Panc1 (cell line): ENCODE measurements around the gene FKBP1C. TPM values are rescaled to one million over a fixed set of nuclear protein-coding genes. Genes with fewer than 3 reads are reported as not detected.

Experiments used
- ATAC-seq: fragments of 200-7000 bp; cut with Tn5 transposase; 2 replicates; pipeline ENCODE4 v1.9.1; 2020; ENCODE audit warnings: mild to moderate bottlenecking, moderate library complexity
- BruUV-seq: library from RNA; stranded (reverse); fragments of 400-500 nt; replicated peaks from 2 replicates; lab custom pipeline; 2021; lab: Mats Ljungman, UMichigan
- CTCF ChIA-PET: fragments of 300-600 bp; sonication (Branson Sonifier 250); formaldehyde crosslinking; loops from one replicate; lab custom pipeline; 2022; ENCODE audit warnings: antibody characterized with exemption; lab: Charles Lee
- POLR2A ChIA-PET: fragments of 300-600 bp; sonication (Branson Sonifier 250); formaldehyde crosslinking; loops from one replicate; lab custom pipeline; 2022; ENCODE audit warnings: antibody characterized with exemption; lab: Charles Lee
- DNase-seq: peaks from one replicate; pipeline ENCODE4 v3.0.0-alpha.2; 2010; ENCODE audit warnings: low read depth, low spot score
- H3K27ac ChIP-seq: 2 replicates; pipeline ENCODE4 v1.5.1; 2011; ENCODE audit warnings: mild to moderate bottlenecking, low read length, inconsistent platforms
- H3K27me3 ChIP-seq: fragments of 200-500 bp; sonication (Bioruptor generic); 2 replicates; pipeline ENCODE4 v1.6.0; 2014; ENCODE audit warnings: low read length, inconsistent platforms; ENCODE audit not compliant: control insufficient read depth, insufficient read depth
- H3K36me3 ChIP-seq: fragments of 200-500 bp; sonication (Bioruptor generic); 2 replicates; pipeline ENCODE4 v1.5.1; 2014; ENCODE audit warnings: inconsistent platforms, mild to moderate bottlenecking, low read length, moderate library complexity; ENCODE audit not compliant: control insufficient read depth, insufficient read depth
- H3K4me1 ChIP-seq: 2 replicates; pipeline ENCODE4 v1.5.1; 2011; ENCODE audit warnings: inconsistent platforms, mild to moderate bottlenecking, low read length, moderate library complexity; ENCODE audit not compliant: control insufficient read depth, insufficient read depth
- H3K4me3 ChIP-seq, 2 experiments: 2 replicates each; pipeline ENCODE4 v1.5.1; 2011 to 2012; ENCODE audit warnings: low read depth in 2 of 2, low read length in 2 of 2, mild to moderate bottlenecking in 2 of 2, inconsistent platforms in 1 of 2, moderate library complexity in 1 of 2
- H3K9me3 ChIP-seq: fragments of 200-500 bp; sonication (Bioruptor generic); 2 replicates; pipeline ENCODE4 v1.5.1; 2014; ENCODE audit warnings: low read depth, mild to moderate bottlenecking, inconsistent platforms, low read length, moderate library complexity; ENCODE audit not compliant: control insufficient read depth, insufficient read depth
- POLR2AphosphoS5 ChIP-seq: IDR thresholded peaks from 2 replicates; pipeline ENCODE4 v1.6.1; 2012; ENCODE audit warnings: mild to moderate bottlenecking, low read depth, low read length, moderate library complexity
- SIN3A ChIP-seq: IDR thresholded peaks from 2 replicates; pipeline ENCODE4 v1.6.1; 2012; ENCODE audit warnings: low read depth, mild to moderate bottlenecking, low read length, moderate library complexity, borderline replicate concordance; ENCODE audit not compliant: insufficient read depth
- TCF7L2 ChIP-seq: IDR thresholded peaks from 2 replicates; pipeline ENCODE4 v1.6.1; 2011; ENCODE audit warnings: mild to moderate bottlenecking, low read depth, low read length, inconsistent platforms
- in situ Hi-C: cut with HindIII; loops from 2 replicates; pipeline ENCODE4 v1.10.0; 2016; ENCODE audit warnings: low sequenced_read_pairs, low pct_unique_long_range_greater_than_20kb
- intact Hi-C: fragments of 100-400 bp; cut with micrococcal nuclease; formaldehyde crosslinking; loops from one replicate; pipeline ENCODE4 v1.10.0; 2022; ENCODE audit not compliant: unreplicated experiment
- total RNA-seq: library from RNA; stranded (reverse); gene quantifications from one replicate; pipeline ENCODE4 v1.2.1, GENCODE V29; 2021; ENCODE audit not compliant: unreplicated experiment
- TF ChIP-seq, protein P1 (sequence below), 2 experiments: IDR thresholded peaks; 2 replicates each; pipeline ENCODE4 v1.6.1; 2011 to 2012; ENCODE audit warnings: low read depth in 2 of 2, control low read depth in 1 of 2, low read length in 1 of 2, mild to moderate bottlenecking in 1 of 2, moderate library complexity in 1 of 2; ENCODE audit not compliant: insufficient read depth in 1 of 2
- TF ChIP-seq, protein P2 (sequence below): fragments of 450-650 bp; IDR thresholded peaks from 2 replicates; pipeline ENCODE4 v1.5.1; 2017; ENCODE audit warnings: mild to moderate bottlenecking

The FKBP1C gene
- total RNA-seq, 1 experiment from 2014 or later, result 0.49 TPM

DNA sequence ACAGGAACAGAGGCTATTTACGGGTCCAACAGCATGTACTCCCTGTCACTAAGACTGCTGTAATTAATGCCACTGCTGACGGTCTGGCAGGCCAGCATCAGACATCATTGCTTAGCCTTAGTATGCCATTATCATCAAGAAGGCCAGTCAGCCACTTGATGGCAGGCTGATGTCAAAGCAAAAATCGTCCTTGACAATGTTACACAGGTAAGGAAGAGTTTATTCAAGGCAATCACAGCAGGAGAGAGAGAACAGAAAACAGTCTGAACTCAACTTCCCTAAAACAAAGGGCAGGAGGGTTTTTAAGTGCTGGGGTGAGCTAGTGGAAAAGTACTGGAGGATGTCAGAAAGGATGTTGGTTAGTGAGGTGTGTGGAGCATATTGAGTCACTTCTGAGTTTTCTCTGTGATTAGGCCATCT is 25.1 kb downstream of the FKBP1C start:
- Histone ChIP-seq H3K27ac (no peak overlapping the region), H3K9me3 (no peaks in the 10 kb centered on the region), H3K4me3 (no peak overlapping the region), H3K4me1 (no peaks in the 10 kb centered on the region), H3K36me3 (no peaks in the 10 kb centered on the region), H3K27me3 (no peaks in the 10 kb centered on the region)
- intact Hi-C loops, result no loop called here
- ATAC-seq, result no peak
- in situ Hi-C loops, result no loop called here
- POLR2A ChIA-PET, result no interaction called here
- no peak for DNase-seq
- TF ChIP-seq, protein P1, sequence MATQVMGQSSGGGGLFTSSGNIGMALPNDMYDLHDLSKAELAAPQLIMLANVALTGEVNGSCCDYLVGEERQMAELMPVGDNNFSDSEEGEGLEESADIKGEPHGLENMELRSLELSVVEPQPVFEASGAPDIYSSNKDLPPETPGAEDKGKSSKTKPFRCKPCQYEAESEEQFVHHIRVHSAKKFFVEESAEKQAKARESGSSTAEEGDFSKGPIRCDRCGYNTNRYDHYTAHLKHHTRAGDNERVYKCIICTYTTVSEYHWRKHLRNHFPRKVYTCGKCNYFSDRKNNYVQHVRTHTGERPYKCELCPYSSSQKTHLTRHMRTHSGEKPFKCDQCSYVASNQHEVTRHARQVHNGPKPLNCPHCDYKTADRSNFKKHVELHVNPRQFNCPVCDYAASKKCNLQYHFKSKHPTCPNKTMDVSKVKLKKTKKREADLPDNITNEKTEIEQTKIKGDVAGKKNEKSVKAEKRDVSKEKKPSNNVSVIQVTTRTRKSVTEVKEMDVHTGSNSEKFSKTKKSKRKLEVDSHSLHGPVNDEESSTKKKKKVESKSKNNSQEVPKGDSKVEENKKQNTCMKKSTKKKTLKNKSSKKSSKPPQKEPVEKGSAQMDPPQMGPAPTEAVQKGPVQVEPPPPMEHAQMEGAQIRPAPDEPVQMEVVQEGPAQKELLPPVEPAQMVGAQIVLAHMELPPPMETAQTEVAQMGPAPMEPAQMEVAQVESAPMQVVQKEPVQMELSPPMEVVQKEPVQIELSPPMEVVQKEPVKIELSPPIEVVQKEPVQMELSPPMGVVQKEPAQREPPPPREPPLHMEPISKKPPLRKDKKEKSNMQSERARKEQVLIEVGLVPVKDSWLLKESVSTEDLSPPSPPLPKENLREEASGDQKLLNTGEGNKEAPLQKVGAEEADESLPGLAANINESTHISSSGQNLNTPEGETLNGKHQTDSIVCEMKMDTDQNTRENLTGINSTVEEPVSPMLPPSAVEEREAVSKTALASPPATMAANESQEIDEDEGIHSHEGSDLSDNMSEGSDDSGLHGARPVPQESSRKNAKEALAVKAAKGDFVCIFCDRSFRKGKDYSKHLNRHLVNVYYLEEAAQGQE (IDR thresholded peaks at IDR 0.05; ENCODE audit: insufficient read depth in 1 of 2, low read depth in 2 of 2, low read length in 1 of 2), result no peak
- TF ChIP-seq SIN3A (no peak), TCF7L2 (no peak), POLR2AphosphoS5 (no peak)
- TF ChIP-seq, protein P2, sequence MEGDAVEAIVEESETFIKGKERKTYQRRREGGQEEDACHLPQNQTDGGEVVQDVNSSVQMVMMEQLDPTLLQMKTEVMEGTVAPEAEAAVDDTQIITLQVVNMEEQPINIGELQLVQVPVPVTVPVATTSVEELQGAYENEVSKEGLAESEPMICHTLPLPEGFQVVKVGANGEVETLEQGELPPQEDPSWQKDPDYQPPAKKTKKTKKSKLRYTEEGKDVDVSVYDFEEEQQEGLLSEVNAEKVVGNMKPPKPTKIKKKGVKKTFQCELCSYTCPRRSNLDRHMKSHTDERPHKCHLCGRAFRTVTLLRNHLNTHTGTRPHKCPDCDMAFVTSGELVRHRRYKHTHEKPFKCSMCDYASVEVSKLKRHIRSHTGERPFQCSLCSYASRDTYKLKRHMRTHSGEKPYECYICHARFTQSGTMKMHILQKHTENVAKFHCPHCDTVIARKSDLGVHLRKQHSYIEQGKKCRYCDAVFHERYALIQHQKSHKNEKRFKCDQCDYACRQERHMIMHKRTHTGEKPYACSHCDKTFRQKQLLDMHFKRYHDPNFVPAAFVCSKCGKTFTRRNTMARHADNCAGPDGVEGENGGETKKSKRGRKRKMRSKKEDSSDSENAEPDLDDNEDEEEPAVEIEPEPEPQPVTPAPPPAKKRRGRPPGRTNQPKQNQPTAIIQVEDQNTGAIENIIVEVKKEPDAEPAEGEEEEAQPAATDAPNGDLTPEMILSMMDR, result no peak
- CTCF ChIA-PET, result no interaction called here
- BruUV-seq, result no TSS peak

DNA sequence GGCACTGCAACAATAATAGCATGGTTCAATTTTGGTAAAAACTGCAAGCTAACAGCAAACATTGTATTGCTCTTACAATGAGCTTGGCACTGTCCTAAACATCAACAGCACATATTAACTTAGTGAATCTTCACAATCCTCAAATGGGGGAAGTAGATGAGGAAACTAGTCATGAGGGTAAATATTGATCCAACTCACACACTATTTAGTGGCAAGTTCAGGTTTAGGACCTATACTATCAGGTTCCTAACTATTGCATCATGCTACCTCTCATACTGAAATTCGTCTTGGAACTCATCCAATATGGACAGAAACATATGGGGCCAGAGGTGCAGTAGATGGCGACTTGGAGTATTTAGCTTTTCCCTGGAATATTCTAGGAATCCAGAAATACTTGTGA is 34.2 kb downstream of the FKBP1C start:
- Histone ChIP-seq H3K9me3 (no peaks in the 10 kb centered on the region), H3K27me3 (no peaks in the 10 kb centered on the region), H3K27ac (no peak overlapping the region), H3K36me3 (no peaks in the 10 kb centered on the region), H3K4me3 (no peak overlapping the region), H3K4me1 (no peaks in the 10 kb centered on the region)
- in situ Hi-C loops (no loop called here), intact Hi-C loops (no loop called here)
- no peak for DNase-seq
- no TSS peak for BruUV-seq
- POLR2A ChIA-PET, result no interaction called here
- CTCF ChIA-PET, result no interaction called here
- TF ChIP-seq, protein P2, result no peak
- TF ChIP-seq POLR2AphosphoS5 (no peak), TCF7L2 (no peak), SIN3A (no peak)
- TF ChIP-seq, protein P1 (IDR thresholded peaks at IDR 0.05; ENCODE audit: insufficient read depth in 1 of 2, low read depth in 2 of 2, low read length in 1 of 2), result no peak
- no peak for ATAC-seq
